GM21825 (cell line): ENCODE results near the gene TBCCD1.
"Not testable (repeated sequence)": the region's sequence is repeated elsewhere in the genome, so short reads cannot be mapped to it uniquely, and the experiment has no call there.

Source experiments
- ATAC-seq: cut with Tn5 transposase; IDR thresholded peaks from one replicate; pipeline ENCODE4 v1.9.1; 2021; ENCODE audit warnings: mild to moderate bottlenecking, moderate library complexity; ENCODE audit not compliant: unreplicated experiment

TBCCD1 gene

DNA sequence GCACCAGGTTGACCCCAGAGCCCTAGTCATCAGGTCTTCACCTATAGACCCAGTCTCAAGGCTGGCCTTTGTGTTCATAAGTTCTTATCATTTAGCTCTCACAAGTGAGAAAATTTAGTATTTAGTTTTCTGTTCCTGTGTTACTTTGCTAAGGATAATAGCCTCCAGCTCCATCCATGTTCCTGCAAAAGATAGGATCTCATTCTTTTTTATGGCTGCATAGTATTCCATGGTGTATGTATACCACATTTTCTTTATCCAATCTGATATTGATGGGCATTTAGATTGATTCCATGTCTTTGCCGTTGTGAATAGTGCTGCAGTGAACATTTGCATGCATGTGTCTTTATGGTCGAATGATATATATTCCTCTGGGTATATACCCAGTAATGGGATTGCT lies 69.1 kb downstream of the TBCCD1 start:
- ATAC-seq = not testable (repeated sequence)

DNA sequence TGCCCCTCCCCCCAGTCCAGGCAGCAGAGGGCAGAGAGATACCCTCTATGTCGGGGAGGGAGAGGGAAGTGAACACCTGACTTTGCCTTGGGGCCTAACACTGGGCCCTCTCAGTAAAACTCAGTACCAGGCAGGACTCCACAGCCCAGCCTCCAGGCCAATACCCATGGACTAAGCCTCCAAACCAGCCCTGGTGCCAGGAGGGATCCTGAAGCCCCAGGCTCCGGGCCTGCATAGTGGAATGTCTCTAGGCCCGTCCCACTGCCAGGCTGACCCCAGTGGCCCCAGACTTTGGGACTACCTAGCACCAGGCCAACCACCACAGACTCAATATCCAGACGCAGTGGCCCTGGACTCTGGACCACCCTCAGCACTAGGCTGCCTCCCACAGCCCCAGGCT lies 69.5 kb downstream of the TBCCD1 start:
- ATAC-seq = no peak

DNA sequence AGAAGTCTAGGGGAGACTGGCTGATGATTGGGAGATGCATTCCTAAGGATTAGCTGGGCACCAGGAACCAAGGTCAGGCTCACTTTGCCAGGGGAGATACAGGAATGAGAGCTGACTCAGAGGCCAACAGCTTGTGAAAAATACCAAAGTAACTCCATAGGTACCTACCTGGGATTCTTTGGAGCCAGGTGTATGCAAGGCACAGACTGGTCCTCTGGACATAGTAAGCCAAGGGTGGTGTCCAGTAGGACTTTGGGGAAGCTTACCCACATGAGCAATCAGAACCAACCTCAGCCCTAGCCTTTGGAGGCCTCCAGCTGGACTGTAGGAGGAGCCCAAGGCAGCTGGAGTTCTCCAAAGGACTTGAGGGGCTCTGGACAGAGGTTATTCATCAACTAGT lies 70.5 kb downstream of the TBCCD1 start:
- ATAC-seq = no peak
